HG02678 (cell line): Measurements from ENCODE around the gene TMEM54.

Source experiments
- ATAC-seq: cut with Tn5 transposase; IDR thresholded peaks from one replicate; pipeline ENCODE4 v1.9.1; 2021; ENCODE audit warnings: mild to moderate bottlenecking, moderate library complexity; ENCODE audit not compliant: unreplicated experiment

The TMEM54 gene

GRCh38 chr1:32895325-32896215 lies 5.6 kb downstream of the TMEM54 start:
- no peak for ATAC-seq

GRCh38 chr1:32894681-32895080 lies 6.5 kb downstream of the TMEM54 start:
- no peak for ATAC-seq

- ATAC-seq = no peak
Observed at GRCh38 chr1:32894019-32894600, 7.1 kb downstream of the TMEM54 start.

GRCh38 chr1:32893198-32894018 lies 7.8 kb downstream of the TMEM54 start:
- ATAC-seq = no peak

- no peak for ATAC-seq
Observed at GRCh38 chr1:32892368-32893197, 8.6 kb downstream of the TMEM54 start.

- no peak for ATAC-seq
Observed at GRCh38 chr1:32891630-32892029, 9.6 kb downstream of the TMEM54 start.

GRCh38 chr1:32891241-32891570 lies 10.0 kb downstream of the TMEM54 start:
- no peak for ATAC-seq

GRCh38 chr1:32890516-32891240 lies 10.5 kb downstream of the TMEM54 start:
- no peak for ATAC-seq

GRCh38 chr1:32889731-32890278 lies 11.4 kb downstream of the TMEM54 start:
- ATAC-seq = no peak

- no peak for ATAC-seq
Observed at GRCh38 chr1:32888677-32889420, 12.3 kb downstream of the TMEM54 start.

GRCh38 chr1:32888134-32888533 lies 13.1 kb downstream of the TMEM54 start:
- ATAC-seq = no peak

GRCh38 chr1:32887623-32888022 lies 13.6 kb downstream of the TMEM54 start:
- no peak for ATAC-seq

GRCh38 chr1:32886828-32887414 lies 14.3 kb downstream of the TMEM54 start:
- no peak for ATAC-seq

GRCh38 chr1:32886004-32886827 lies 15.0 kb downstream of the TMEM54 start, which contains the start of gene HPCA:
HPCA (plus strand) TSS chr1:32886491; CDS start chr1:32888899, 2,408 bp downstream.
- ATAC-seq = no peak

- no peak for ATAC-seq
Observed at GRCh38 chr1:32885676-32886003, 15.5 kb downstream of the TMEM54 start.

- no peak for ATAC-seq
Observed at GRCh38 chr1:32884726-32885125, 16.5 kb downstream of the TMEM54 start.

GRCh38 chr1:32884032-32884372 lies 17.2 kb downstream of the TMEM54 start:
- ATAC-seq = no peak
